ENCODE measurements around the gene SSTR4. TPM values are rescaled to one million over a fixed set of nuclear protein-coding genes. Genes with fewer than 3 reads are reported as not detected.

Gene SSTR4
- total and polyA plus RNA-seq, 9 of the 15 experiments (the other 6 are each of a cell fraction or from before 2014, with no cell fraction given) = not detected

- H3K4me2 ChIP-seq (ENCODE audit: insufficient read depth, low read length) = no peak overlapping the region
- intact Hi-C loops (cut with micrococcal nuclease) = no loop called here
- DNase-seq (ENCODE audit: extremely low read depth in 1 of 4, low spot score in 3 of 4) (peak in 2 of 4 experiments; percentile 12 to 24), FAIRE-seq (no peak), ATAC-seq (peak; percentile 29; the same call in 1 of the 3 replicates)
- no peaks in the 10 kb centered on the region for H3K79me2 ChIP-seq (ENCODE audit: control insufficient read depth, insufficient read depth, low read length)
- H2AFZ ChIP-seq (ENCODE audit: low read depth, low read length) = peak overlapping the region; percentile 2; the same call in 1 of the 2 replicates
- BruUV-seq (replicated peaks) = no TSS peak
- TF ChIP-seq HBP1 (CRISPR knock-in tag; IDR thresholded peaks at IDR 0.05) = no peak
- TF ChIP-seq SP1 (CRISPR knock-in tag; IDR thresholded peaks at IDR 0.05) = no peak
- peak; percentile 81 for TF ChIP-seq RAD51 (IDR thresholded peaks at IDR 0.05; ENCODE audit: borderline replicate concordance, low read depth)
- peak; percentile 59 for TF ChIP-seq CBFA2T2 (conservative IDR thresholded peaks at IDR 0.05)
- TF ChIP-seq RCOR1 (IDR thresholded peaks at IDR 0.05; ENCODE audit: borderline replicate concordance in 1 of 2, low read depth in 2 of 2, low read length in 2 of 2) = 0 out of 4 replicates have a peak, but pooled peaks of 1 of the 2 experiments have one; percentile 29
- peak; percentile 42; the same call in 1 of the 2 replicates for TF ChIP-seq TAL1 (IDR thresholded peaks at IDR 0.05)
- peak; percentile 61 for TF ChIP-seq CBFA2T3 (IDR thresholded peaks at IDR 0.05)
- peak; percentile 67 for TF ChIP-seq USF2 (CRISPR knock-in tag; IDR thresholded peaks at IDR 0.05)
- no peak for TF ChIP-seq CCNT2 (IDR thresholded peaks at IDR 0.05; ENCODE audit: borderline replicate concordance, extremely low read depth, insufficient read length, low read depth, low read length)
- H3K9me3 ChIP-seq (replicated peaks; ENCODE audit: control insufficient read depth, insufficient read depth, low read depth, low read length) = no peaks in the 10 kb centered on the region
- H3K4me3 ChIP-seq = no peak overlapping the region
- H3K27me3 ChIP-seq (ENCODE audit: control insufficient read depth in 2 of 2, insufficient read depth in 2 of 2, low read length in 2 of 2) = peaks cover 4 to 22% of the 10 kb centered on the region in 2 experiments; a peak in 3 of 5 replicates
- in situ Hi-C loops (cut with MboI) = no loop called here
- no peak overlapping the region for H3K27ac ChIP-seq (ENCODE audit: extremely low read depth, low read depth, low read length)
- CTCF ChIA-PET (ENCODE audit: low intra/inter-chr PET ratio) = no interaction called here
- no peaks in the 10 kb centered on the region for H4K20me1 ChIP-seq (replicated peaks; ENCODE audit: control insufficient read depth, insufficient read depth, low read length)
- peaks cover 2 to 17% of the 10 kb centered on the region in 2 experiments; a peak in 4 of 5 replicates for H3K4me1 ChIP-seq (replicated peaks in 1 of 2; ENCODE audit: control insufficient read depth in 2 of 2, insufficient read depth in 2 of 2, low read length in 2 of 2)
- H3K9ac ChIP-seq (ENCODE audit: insufficient read depth in 1 of 2, low read depth in 2 of 2, low read length in 2 of 2) = no peak overlapping the region
- POLR2A ChIA-PET = interaction anchor here (0.6 to 1.1 kb wide), 3 partner anchors 157 to 318 kb away, joined by 3 to 4 read pairs (median 3); no protein-coding TSS in a partner anchor
- H3K9me1 ChIP-seq (ENCODE audit: control insufficient read depth, insufficient read depth, low read length) = no peaks in the 10 kb centered on the region
- WGBS (ENCODE audit: insufficient coverage, low coverage, missing lambda C conversion rate) = 16% methylated on average over 6 of the region's 6 CpGs
- H3K36me3 ChIP-seq (ENCODE audit: control insufficient read depth, insufficient read depth, low read length) = no peaks in the 10 kb centered on the region
Observed at GRCh38 chr20:23043376-23043775, 8.3 kb downstream of the SSTR4 start.
